Measurements from ENCODE around the gene C19orf18.
"Not testable (repeated sequence)": the region's sequence is repeated elsewhere in the genome, so short reads cannot be mapped to it uniquely, and the experiment has no call there.

C19orf18 gene
- 0.24 to 0.49 reads per million in 2 donors for total RNA-seq

- DNase-seq, result no peak
These were observed at the start of gene C19orf18 for GRCh38 chr19:57974434-57974833. Gene C19orf18, minus strand, starts transcription at chr19:57974534. Its CDS starts 102 bp downstream, at chr19:57974432.

DNA sequence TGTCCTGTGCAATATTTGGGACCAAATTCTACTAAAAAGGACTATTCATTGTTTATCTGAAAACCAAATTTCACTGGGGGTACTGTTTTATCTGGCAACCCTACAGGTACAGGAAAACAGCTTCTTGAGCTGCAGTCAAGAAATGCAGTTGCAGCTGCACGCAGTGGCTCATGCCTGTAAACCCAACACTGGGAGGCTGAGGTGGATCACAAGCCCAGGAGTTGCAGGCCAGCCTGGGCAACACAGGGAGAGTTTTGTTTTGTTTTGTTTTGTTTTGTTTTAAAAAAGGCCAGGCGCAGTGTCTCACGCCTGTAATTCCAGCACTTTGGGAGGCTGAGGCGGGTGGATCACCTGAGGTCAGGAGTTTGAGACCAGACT is 47.9 kb upstream of the C19orf18 start:
- no peak for DNase-seq

GRCh38 chr19:58021541-58022282 is 47.4 kb upstream of the C19orf18 start:
- no peak for DNase-seq

- no peak for DNase-seq
These were observed 45.8 kb upstream of the C19orf18 start for GRCh38 chr19:58020129-58020528.

- DNase-seq, result no peak
These were observed 39.8 kb upstream of the C19orf18 start for GRCh38 chr19:58014141-58014540.

GRCh38 chr19:58010507-58010906 is 36.2 kb upstream of the C19orf18 start:
- DNase-seq, result no peak

DNA sequence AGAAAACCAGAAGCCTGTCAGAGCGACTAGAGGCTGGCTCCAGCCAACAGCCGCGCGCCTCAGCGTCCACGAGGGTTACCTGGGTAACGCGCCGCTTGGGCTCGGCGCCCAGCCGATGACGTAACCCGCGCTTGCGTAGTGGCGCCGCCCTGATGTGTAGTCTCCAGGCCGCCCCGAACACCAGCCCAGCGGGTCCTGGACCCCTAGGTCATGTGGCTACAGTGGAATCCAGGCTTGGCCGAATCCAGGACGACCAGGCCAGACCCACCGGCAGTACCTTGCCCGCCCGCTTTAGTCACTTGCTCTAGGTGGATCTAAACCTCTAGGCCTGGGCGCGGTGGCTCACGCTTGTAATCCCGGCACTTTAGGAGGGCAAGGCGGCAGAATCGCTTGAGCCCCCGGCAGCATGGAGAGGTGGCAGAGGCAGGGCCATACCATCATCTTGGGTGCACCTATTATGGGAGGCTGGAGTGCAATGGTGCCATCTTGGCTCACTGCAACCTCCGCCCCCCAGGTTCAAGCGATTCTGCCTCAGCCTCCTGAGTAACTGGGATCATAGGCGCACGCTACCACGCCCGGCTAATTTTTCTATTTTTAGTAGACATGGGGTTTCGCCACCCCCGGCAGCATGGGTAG is 35.5 kb upstream of the C19orf18 start:
- DNase-seq, result peak; percentile 38

GRCh38 chr19:58009301-58009665 is 34.9 kb upstream of the C19orf18 start:
- no peak for DNase-seq

DNA sequence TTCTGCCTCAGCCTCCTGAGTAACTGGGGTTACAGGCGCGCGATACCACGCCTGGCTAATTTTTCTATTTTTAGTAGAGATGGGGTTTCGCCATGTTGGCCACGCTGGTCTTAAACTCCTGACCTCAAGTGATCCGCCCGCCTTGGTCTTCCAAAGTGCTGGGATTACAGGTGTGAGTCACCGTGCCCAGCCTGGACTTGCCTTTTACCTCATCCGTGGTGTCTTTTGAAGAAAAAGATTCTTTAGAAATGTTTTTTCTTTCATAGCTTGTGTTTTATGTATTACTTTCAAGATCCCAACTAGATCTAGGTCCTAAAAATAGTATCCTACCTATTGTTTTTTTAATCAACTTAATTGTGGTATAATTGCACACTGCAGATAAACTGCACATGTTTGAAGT is 34.5 kb upstream of the C19orf18 start:
- DNase-seq, result not testable (repeated sequence)

- DNase-seq, result no peak
These were observed 33.0 kb upstream of the C19orf18 start for GRCh38 chr19:58007285-58007684.

GRCh38 chr19:58003174-58003828 is 29.0 kb upstream of the C19orf18 start:
- DNase-seq, result no peak

- DNase-seq, result peak; percentile 76
These were observed 28.2 kb upstream of the C19orf18 start, which contains the start of gene ZNF606 for GRCh38 chr19:58002384-58003173. Gene ZNF606, minus strand, starts transcription at chr19:58002820. Its CDS starts 1,501 bp downstream, at chr19:58001319.

DNA sequence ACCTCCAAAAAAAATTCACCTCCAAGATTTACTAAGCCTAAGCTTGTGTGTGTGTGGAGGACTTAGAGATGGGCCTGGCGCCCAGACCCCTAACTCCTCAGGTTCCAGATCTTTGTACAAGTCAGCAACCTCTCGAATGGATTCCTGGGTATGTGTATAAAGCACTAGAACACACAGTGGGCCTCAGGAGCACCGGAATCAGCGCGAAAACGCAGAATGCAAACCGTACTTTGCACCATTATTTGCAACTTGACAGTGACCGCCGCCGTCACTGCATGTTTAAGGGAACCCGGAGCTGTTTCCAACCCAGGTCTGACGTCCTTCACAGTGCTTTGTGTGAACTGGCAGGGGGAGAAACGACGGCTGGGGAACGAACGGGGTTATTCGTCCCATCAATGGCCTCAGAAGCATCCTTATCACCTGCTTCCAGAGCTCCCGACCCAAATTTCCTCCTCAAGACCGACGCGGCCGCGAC is 27.6 kb upstream of the C19orf18 start:
- DNase-seq, result no peak

- DNase-seq, result no peak
These were observed 26.3 kb upstream of the C19orf18 start for GRCh38 chr19:58000677-58001076.

GRCh38 chr19:57992841-57993240 is 18.5 kb upstream of the C19orf18 start:
- DNase-seq, result no peak

DNA sequence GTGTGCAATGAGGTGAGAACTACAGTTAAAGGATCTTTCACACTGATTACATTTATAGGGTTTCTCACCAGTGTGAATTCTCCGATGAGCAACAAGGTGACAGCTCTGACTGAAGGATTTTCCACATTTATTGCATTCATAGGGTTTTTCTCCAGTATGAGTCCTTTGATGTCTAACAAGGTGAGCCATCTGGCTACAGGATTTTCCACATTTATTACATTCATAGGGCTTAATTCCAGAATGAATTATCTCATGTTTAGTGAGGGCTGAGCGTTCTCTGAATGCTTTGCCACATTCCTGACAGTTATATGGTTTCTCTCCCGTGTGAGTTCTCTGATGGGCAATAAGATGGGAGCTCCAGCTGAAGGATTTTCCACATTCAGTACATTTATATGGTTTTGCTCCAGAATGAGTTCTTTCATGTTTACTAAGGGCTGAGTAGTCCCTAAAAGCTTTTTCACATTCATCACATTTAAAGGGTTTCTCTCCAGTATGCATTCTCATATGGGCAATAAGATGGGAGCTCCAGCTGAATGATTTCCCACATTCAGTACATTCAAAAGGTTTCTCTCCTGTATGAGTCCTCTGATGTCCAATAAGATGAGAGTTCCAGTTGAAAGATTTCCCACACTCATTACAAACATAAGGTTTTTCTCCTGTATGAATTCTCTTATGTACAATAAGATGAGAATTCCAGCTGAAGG is 4.4 kb upstream of the C19orf18 start:
- no peak for DNase-seq

- no peak for DNase-seq
These were observed 9.6 kb downstream of the C19orf18 start for GRCh38 chr19:57964761-57965160.

- no peak for DNase-seq
These were observed 12.5 kb downstream of the C19orf18 start for GRCh38 chr19:57961785-57962184.

DNA sequence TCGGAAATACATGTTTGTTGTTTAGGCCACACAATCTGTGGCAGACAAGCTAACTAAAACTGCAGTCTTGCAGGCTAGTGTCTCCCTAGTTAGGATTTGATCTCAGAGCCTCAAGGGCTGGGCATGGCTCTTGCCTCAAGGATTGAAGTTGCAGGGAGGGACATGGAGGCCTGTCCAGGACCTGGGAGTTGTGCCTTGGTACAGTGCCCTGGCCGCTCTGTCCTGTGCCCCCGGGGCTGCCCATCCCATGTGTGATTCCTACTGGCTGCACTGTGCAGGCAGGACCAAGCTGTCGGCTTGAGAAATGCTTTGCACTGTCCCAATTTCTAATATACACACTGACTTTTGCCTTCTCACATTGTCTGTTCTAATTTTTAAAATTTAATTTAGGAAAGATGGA is 19.3 kb downstream of the C19orf18 start:
- no peak for DNase-seq

DNA sequence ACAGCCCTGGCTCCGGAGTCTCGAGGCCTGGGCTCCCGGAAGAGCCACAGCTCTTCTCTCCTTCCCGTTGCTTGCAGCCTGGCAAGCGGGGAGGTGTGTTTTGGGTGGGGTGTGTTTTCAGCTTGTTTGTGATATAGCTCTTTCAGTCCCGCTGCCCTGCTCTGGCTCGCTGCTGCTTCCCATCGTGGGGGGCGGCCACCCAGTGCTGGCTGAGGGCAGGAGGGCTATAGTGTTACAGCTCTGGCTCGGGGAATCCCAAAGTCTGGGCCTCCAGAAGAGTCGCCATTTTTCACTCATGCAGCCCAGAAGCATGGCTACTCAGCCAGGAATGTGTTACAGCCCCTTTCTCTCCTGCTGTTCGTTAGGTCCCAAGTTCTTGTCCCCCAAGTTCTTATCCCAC is 24.6 kb downstream of the C19orf18 start:
- DNase-seq, result no peak

GRCh38 chr19:57949296-57949695 is 25.0 kb downstream of the C19orf18 start:
- DNase-seq, result no peak

GRCh38 chr19:57947419-57948134 is 26.8 kb downstream of the C19orf18 start, which contains the start of gene ZNF256:
Gene ZNF256, minus strand, starts transcription at chr19:57947706. Its CDS starts 232 bp downstream, at chr19:57947474.
- peak; percentile 65 for DNase-seq

Data from T-helper 9 cell (primary cell).